HG02623 (cell line): Measurements from ENCODE around the gene POLRMT.
"Not testable (repeated sequence)": the region's sequence is repeated elsewhere in the genome, so short reads cannot be mapped to it uniquely, and the experiment has no call there.

Source experiments
- ATAC-seq: cut with Tn5 transposase; IDR thresholded peaks from one replicate; pipeline ENCODE4 v1.9.1; 2021; ENCODE audit warnings: moderate library complexity; ENCODE audit not compliant: unreplicated experiment

Gene POLRMT

DNA sequence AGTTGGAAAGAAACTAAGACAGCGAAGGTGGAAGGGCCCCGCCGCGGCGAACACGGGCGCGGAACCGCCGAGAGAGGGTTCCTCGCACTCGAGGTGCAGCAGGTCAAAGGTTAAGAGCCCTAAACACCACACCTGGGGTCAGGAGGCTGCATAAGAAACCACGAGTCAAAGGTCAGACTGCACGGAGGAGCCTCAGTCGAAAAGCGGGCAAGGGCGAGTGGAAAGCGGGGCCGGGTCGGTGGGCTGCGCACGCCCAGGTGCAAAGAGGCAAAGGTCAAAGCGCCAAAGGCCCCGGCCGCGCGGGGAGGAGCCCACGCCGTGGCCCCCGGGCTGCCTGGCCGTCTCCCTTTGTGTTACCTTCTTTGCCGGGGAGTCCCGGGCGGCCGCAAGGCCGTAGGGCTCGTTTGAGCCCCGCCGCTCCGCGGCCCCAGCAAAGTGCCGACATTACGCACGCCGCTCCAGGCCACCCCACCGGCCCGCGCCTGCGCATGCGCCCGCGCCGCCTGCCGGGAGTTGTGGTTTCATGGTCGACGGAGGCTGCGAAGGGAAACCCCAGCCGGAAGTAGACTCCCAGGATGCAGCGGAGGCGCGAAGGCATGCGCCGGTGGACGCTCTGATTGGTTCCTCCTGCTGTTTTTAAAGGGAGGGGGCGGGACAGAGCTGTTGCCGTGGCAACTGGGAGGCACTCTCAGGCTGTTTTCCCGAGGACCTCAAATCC is at the start of gene POLRMT:
TSS of gene POLRMT (minus strand) at position 470 of the 718 bp plus-strand sequence. CDS start at position 445, 25 bp downstream.
- ATAC-seq, result peak; percentile 72

DNA sequence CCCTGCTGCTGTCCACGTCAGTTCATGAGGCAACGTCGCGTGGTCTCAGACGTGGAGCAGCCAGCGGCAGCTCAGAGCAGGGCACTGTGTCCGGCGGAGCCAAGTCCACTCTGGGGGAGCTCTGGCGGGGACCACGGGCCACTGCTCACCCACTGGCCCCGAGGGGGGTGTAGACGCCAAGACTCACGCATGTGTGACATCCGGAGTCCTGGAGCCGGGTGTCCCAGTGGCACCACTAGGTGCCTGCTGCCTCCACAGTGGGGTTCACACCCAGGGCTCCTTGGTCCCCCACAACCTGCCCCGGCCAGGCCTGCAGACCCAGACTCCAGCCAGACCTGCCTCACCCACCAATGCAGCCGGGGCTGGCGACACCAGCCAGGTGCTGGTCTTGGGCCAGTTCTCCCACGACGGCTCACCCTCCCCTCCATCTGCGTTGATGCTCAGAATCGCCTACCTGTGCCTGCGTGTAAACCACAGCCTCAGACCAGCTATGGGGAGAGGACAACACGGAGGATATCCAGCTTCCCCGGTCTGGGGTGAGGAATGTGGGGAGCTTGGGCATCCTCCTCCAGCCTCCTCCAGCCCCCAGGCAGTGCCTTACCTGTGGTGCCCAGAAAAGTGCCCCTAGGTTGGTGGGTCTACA is 49.5 kb upstream of the POLRMT start:
- ATAC-seq, result no peak

DNA sequence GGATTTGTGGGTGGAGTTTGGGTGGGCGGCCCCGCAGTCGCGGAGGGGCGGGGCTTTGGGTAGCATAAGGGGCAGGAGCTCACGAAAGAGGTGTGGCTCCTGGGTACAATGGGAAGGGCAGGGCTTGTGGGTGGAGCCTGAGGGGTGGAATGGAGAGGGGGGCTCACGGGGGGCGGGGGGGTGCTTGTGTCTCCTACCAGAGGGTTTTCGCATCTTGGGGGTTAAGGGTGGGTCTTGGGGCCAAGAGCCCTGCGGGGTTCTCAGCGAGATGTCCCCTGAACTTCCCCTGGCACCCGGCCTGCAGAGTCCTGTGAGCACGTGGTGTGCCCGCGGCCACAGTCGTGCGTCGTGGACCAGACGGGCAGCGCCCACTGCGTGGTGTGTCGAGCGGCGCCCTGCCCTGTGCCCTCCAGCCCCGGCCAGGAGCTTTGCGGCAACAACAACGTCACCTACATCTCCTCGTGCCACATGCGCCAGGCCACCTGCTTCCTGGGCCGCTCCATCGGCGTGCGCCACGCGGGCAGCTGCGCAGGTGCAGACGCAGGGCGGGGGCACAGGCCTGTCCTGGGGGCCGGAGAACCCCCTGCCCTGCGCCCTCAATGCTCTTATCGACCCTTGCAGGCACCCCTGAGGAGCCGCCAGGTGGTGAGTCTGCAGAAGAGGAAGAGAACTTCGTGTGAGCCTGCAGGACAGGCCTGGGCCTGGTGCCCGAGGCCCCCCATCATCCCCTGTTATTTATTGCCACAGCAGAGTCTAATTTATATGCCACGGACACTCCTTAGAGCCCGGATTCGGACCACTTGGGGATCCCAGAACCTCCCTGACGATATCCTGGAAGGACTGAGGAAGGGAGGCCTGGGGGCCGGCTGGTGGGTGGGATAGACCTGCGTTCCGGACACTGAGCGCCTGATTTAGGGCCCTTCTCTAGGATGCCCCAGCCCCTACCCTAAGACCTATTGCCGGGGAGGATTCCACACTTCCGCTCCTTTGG is 48.0 kb upstream of the POLRMT start:
- no peak for ATAC-seq

DNA sequence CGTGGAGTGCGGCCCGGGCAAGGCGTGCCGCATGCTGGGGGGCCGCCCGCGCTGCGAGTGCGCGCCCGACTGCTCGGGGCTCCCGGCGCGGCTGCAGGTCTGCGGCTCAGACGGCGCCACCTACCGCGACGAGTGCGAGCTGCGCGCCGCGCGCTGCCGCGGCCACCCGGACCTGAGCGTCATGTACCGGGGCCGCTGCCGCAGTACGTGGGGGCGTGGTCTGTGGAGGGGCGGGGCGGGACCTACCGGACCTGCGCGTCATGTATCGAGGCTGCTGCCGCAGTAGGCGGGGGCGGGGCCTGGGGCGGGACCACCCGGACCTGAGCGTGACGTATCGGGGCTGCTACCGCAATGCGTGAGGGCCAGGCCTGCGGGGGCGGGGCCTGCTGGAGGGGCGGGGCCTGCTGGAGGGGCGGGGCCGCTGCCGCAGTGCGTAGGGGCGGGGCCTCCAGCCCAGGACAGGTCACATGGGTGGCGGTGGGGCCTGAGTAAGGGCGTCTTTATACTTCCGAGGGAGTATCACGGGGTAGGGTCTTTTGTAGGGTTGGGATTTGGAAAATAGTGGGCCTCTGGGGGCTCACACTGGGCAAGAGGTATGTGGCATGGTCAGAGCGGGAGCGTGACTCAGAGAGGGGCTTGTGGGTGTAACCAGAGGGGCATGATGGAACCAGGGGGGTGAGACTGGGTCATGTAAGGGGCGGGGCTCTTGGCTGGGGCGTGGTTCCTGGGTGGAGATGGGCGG is 47.1 kb upstream of the POLRMT start:
- peak; percentile 56 for ATAC-seq

DNA sequence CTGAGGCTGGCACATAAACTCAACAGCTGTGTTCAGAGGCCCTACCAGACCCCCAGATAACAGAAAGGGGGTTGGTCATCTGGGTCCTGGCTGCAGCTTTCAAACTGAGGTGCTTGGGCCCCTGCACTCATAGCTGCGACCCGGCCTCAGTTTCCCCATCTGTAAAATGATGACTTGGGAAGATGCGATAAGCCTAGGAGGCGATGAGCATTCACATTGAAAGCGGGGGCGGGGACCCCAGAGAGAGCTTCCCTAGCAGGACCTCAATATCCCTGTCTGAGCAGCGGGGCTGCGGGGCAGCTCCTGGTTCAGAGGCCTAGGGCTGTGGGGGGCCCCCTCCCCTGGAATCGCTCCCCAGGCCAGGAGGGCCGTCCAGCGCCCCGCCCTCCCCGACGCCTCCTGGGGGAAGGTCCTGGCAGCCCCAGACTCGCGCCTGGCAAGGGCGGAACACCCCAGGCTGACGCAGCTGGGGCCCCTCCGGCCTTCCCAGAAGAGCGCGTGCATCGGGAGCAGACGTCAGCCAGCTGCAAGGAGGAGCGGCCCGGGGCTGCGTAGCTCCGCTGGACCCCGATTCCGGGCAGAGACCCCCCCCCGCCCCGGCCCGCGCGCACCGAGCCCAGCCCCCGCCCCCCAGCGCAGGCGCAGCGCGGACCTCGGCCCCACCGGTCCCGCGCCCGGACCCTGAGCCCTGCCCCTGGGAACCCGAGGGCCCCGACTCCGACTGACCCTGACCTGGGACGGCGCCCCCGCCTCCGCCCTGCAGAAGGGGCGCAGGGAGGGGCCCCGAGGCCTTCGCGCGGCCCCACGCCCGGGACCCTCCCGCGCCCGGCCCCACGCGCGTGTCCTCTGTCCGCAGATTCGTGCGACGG is 46.3 kb upstream of the POLRMT start:
- peak; percentile 8 for ATAC-seq

DNA sequence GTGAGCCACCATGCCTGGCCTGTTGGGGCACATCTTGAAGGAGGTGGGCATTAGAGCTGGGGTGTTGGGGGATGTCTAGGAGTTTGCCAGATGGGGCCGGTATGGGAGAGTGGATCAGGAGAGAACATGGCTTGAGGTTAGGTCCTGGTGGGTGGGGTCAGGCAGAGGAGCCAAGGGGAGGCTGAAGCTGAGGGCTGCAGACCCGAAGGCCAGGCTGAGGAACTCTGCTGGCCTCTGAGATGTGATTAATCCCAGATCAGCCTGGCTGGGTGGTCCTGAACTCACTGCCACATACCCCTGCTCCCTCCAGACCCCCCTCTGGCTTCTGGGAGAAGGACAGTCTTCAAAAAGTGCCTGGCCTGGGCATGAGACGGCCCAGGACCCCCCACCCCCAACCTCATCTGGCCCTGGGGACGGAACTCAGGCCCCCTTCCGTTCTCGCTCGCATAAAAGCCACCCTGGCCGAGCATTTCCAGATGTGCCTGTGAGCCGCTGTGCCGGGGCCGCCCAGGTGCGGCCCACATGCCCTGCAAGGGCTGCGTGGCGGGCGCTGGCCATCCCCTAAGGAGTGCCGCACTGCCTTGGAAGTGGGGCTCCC is 45.6 kb upstream of the POLRMT start:
- ATAC-seq, result no peak

DNA sequence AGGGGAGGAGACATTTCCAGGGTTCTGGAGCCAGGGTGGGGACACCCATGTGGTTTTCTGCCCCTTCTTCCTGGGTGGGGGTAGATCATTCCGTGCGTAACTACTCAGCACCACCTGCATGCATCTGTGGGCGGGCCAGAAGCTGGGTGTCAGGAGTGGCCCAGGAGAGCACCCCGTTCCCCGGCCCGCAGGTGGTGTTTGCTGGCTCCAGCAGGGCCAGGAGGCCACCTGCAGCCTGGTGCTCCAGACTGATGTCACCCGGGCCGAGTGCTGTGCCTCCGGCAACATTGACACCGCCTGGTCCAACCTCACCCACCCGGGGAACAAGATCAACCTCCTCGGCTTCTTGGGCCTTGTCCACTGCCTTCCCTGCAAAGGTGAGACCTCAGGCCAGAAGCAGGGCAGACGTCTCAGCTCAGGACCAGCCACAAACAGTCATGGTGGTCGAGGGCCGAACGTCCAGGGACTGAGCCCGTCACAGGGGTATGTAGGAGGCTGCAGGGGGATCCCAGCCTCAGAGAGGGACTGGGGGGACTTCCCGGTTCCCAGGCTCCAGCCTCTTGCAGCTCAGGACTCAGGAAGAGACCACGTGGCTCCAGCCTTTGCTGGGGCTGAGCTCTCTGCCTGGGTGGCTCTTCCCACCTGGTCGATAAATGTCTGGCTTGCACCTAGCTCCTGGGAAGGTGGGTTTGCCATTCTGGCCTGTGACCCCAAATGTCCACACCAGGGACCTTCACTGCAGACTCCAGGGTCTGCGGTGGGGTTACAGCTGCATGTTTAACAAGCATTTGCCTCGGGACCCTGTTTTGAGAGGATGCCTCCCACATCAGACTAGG is 44.5 kb upstream of the POLRMT start:
- ATAC-seq, result no peak

DNA sequence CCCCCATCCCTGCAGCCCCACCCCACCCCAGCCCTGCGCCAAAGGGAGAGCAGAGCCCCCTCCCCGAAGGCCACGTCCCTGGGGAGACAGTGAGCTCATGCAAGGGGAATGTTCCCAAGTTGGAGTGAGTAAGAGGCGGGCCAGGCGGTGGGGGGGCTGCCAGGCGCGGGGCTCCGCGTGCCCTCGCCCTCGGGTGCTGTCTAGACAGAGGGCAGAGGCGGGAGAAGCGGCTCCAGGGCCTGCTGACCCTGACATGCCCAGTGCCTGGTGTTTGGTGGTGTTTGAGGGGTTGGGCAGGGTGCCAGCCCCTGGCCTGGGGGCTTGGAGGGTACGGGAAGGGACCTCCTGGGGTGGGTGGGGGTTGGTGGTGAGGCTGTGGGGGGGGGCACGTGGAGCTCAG is 43.9 kb upstream of the POLRMT start:
- no peak for ATAC-seq

DNA sequence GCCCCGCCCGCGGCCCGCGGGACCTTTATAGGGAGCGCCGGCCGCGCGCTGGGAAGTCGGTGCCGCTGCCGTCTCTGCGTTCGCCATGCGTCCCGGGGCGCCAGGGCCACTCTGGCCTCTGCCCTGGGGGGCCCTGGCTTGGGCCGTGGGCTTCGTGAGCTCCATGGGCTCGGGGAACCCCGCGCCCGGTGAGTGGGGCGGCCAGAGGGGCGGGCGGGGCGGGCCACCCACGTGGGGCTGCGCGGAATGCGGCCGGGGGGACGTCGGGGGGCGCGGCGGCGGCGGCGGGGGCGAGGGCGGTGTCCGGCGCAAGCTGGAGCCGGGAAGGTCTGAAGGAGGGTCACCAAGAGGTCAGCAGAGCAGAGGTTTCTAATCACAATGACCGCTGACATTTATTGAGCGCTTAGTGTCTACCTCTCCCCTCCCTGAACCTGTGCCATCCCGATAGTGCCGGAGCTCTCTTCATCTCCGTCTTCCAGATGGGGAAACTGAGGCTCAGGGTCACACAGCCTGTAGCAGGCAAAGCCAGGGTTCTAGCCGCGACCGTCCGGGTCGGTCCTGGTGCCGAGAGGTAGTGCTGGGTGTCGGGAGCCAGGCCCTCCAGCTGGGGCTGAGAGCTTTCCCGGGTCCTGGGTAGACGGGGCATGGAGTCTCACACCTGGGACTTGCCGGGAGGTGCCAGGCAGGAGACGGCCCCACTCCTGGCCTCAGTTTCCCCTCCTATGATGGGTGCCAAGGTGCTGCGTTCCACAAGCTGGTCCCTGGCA is 43.2 kb upstream of the POLRMT start, which contains the start of gene FSTL3:
TSS of gene FSTL3 (plus strand) at position 54 of the 767 bp plus-strand sequence. CDS start at position 86, 32 bp downstream.
- ATAC-seq, result no peak

DNA sequence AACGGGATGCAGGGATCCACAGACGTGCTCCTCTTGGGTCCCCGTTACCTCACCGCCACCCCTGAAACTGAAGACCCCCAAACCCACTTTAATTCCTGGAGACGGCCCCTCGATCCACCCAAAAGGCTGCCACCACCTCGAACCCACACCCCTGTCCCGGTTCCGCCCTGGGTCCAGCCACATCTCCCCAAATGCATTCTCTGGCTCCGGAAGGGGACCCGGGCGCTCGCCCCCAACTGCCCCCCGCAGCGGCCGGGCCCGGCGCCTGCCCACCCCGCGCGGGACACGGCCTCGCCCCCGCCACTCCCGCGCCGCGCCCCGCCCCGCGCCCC is 42.6 kb upstream of the POLRMT start:
- ATAC-seq, result no peak

DNA sequence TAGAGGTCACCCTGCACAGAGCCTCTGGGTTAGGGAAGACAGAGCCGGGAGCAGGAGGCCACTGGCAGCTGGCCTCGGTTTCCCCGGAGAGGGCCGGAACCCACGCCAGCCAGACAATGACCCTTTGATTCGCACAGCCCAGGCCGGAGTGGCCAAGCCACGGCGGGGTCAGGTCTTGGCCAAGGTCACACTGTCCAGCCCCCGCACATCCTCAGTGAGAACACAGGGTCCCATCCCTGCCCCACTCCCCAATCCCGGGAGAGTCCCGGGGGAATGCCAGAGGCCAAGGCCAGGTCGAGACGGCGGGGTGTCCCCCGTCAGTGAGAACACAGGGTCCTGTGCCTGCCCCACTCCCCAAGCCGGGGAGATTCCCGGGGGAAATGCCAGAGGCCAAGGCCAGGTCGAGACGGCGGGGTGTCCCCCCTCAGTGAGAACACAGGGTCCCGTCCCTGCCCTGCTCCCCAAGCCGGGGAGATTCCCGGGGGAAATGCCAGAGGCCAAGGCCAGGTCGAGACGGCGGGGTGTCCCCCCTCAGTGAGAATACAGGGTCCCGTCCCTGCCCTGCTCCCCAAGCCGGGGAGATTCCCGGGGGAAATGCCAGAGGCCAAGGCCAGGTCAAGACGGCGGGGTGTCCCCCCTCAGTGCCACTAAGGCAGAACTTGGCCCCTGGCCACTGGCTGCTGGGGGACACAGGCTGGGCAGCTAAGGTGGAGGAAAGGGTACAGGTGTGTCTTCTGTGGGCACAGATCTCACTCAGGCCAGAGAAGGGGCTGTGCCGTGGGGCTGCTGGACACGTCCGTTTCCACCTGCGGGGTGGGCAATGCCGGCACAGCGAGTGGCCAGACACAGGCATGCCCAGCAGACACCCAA is 41.2 kb upstream of the POLRMT start:
- no peak for ATAC-seq

DNA sequence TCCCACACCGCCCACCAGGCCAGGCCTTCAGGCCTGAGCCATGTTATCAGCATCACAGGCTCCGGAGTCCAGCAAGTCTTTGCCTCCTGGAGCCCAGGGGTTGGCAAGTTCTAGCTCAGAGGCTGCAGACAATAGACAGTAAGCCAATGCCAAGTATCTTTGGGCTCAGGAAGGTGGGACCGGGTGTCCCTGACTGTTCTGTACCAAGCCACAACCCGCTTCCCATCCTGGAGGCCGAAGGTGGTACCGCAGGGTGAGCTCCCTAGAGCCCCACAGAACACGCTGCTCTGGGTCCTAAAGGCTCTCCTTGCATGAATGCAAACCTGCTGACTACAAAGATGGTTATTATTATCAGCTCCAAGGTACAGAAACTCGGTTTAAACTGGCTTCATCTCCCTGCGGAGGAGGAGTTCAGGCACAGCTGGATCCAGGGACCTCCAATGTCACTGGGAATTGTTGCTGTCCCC is 37.3 kb upstream of the POLRMT start:
- ATAC-seq, result no peak

DNA sequence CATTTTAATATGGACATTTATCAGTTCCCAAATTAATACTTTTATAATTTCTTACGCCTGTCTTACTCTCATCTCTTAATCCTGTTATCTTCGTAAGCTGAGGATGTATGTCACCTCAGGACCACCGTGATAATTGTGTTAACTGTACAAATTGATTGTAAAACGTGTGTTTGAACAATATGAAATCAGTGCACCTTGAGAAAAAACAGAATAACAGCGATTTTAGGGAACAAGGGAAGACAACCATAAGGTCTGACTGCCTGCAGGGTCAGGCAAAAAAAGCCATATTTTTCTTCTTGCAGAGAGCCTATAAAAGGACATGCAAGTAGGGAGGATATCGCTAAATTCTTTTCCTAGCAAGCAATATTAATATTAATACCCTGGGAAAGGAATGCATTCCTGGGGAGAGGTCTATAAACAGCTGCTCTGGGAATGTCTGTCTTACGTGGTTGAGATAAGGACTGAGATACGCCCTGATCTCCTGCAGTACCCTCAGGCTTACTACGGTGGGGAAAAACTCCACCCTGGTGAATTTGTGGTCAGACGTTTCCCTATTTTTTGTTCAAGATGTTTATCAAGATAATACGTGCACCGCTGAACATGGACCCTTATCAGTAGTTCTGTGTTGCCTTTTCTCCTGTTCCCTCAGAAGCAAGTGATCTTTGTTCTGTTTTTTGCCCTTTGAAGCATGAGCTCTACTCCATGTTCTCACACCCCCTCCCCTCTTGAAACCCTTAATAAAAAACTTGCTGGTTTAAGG is 35.5 kb upstream of the POLRMT start:
- not testable (repeated sequence) for ATAC-seq

DNA sequence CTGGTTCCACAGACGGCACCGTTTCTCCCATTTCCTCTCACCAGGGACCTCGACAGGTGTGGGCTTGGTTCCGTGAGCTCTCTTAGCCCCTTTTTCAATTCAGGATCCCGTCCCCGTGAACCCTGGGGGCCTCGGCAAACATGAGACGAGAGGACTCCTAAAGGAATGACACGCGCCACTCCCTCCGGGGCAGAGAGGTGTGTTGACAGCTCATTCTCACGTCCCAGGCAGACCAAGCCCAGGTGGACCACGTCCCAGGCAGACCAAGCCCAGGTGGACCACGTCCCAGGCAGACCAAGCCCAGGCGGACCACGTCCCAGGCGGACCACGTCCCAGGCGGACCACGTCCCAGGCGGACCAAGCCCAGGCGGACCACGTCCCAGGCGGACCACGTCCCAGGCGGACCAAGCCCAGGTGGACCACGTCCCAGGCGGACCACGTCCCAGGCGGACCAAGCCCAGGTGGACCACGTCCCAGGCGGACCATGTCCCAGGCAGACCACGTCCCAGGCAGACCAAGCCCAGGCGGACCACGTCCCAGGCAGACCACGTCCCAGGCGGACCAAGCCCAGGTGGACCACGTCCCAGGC is 33.7 kb upstream of the POLRMT start:
- not testable (repeated sequence) for ATAC-seq

DNA sequence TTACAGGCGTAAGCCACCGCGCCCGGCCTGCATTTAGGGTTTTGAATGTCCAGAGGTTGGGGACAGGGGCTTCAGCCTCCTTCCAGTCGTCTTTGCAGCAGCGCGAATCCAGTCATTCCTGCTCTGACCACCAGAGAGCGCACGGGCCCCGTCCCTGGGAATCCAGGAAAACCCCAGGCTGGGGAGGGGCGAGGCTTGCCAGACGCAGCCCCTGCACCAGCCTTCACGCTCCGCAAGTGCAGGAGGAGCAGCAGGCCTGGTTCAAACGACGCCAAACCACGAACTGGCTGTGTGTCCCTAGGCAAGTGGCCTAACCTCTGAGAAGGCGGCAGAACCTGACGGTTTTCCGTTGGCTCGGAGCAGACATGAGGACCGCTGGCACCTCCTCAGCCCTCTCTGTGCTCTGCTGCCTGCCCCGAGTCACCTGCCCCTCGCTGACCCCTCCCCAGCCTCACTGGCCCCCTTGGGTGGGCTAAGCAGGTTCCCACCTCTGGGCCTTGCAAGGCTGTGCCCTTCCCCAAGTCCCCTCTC is 31.6 kb upstream of the POLRMT start:
- no peak for ATAC-seq
